DOHH2 (cell line): ENCODE results near the gene LMOD3.

ENCODE experiments used
- H3F3A ChIP-seq: fragments of 200-600 bp; sonication (generic), shearing (Covaris generic); 2 replicates; pipeline ENCODE4 v1.6.0; 2016; ENCODE audit warnings: antibody characterized with exemption, mild to moderate bottlenecking; ENCODE audit not compliant: control insufficient read depth, insufficient read depth
- H3K27ac ChIP-seq: fragments of 200-600 bp; sonication (generic); 2 replicates; pipeline ENCODE4 v1.5.1; 2014; ENCODE audit warnings: low read depth, mild to moderate bottlenecking, low read length, moderate library complexity
- H3K27me3 ChIP-seq: fragments of 200-600 bp; sonication (generic); 2 replicates; pipeline ENCODE4 v1.6.1; 2014; ENCODE audit warnings: mild to moderate bottlenecking, low read length, mixed read lengths; ENCODE audit not compliant: control insufficient read depth
- H3K36me3 ChIP-seq: fragments of 200-600 bp; sonication (generic); 2 replicates; pipeline ENCODE4 v1.6.1; 2014; ENCODE audit warnings: mild to moderate bottlenecking, low read length, moderate library complexity, mixed read lengths; ENCODE audit not compliant: control insufficient read depth
- H3K4me1 ChIP-seq: fragments of 200-600 bp; sonication (generic); 2 replicates; pipeline ENCODE4 v1.6.1; 2014; ENCODE audit warnings: mild to moderate bottlenecking, low read length, mixed read lengths; ENCODE audit not compliant: control insufficient read depth
- H3K4me2 ChIP-seq: fragments of 200-600 bp; sonication (generic); 2 replicates; pipeline ENCODE4 v1.6.0; 2014; ENCODE audit warnings: mild to moderate bottlenecking, low read length, moderate library complexity
- H3K4me3 ChIP-seq: fragments of 200-600 bp; sonication (generic); 2 replicates; pipeline ENCODE4 v1.5.1; 2014; ENCODE audit warnings: mild to moderate bottlenecking, low read length, mixed read lengths
- H3K79me2 ChIP-seq: fragments of 200-600 bp; sonication (generic); 2 replicates; pipeline ENCODE4 v1.6.1; 2014; ENCODE audit warnings: mild to moderate bottlenecking, low read length, mixed read lengths; ENCODE audit not compliant: control insufficient read depth
- H3K9me2 ChIP-seq: fragments of 200-600 bp; sonication (generic); replicated peaks from 2 replicates; pipeline ENCODE4 v1.6.1; 2014; ENCODE audit warnings: mild to moderate bottlenecking, low read length, mixed read lengths; ENCODE audit not compliant: control insufficient read depth
- H3K9me3 ChIP-seq: fragments of 200-600 bp; sonication (generic); 2 replicates; pipeline ENCODE4 v1.6.1; 2014; ENCODE audit warnings: antibody characterized with exemption, low read length, mixed read lengths; ENCODE audit not compliant: control insufficient read depth, insufficient read depth
- H4K20me1 ChIP-seq: fragments of 200-600 bp; sonication (generic); 2 replicates; pipeline ENCODE4 v1.6.0; 2014; ENCODE audit warnings: low read depth, mild to moderate bottlenecking, antibody characterized with exemption, low read length, moderate library complexity; ENCODE audit not compliant: control insufficient read depth, insufficient read depth
- CTCF ChIP-seq: fragments of 200-600 bp; sonication (generic); IDR thresholded peaks from one replicate; pipeline ENCODE4 v1.5.1; 2014; ENCODE audit warnings: antibody characterized with exemption, mild to moderate bottlenecking, low read depth, low read length; ENCODE audit not compliant: poor library complexity, severe bottlenecking
- EZH2phosphoT487 ChIP-seq: fragments of 200-600 bp; sonication (generic); IDR thresholded peaks from 2 replicates; pipeline ENCODE4 v1.6.1; 2017; ENCODE audit warnings: borderline replicate concordance, mild to moderate bottlenecking, antibody characterized with exemption, low read length, moderate library complexity, mixed read lengths

The LMOD3 gene

GRCh38 chr3:69142090-69142489 lies 19.7 kb upstream of the LMOD3 start:
- no peak for TF ChIP-seq EZH2phosphoT487
- H3K27ac ChIP-seq: no peak overlapping the region
- peaks cover 8% of the 10 kb centered on the region for H3K27me3 ChIP-seq
- no peak overlapping the region for H3K4me3 ChIP-seq
- H3K9me2 ChIP-seq: no peaks in the 10 kb centered on the region
- no peak overlapping the region for H3K4me2 ChIP-seq
- no peaks in the 10 kb centered on the region for H3K9me3 ChIP-seq
- H4K20me1 ChIP-seq: no peaks in the 10 kb centered on the region
- H3K4me1 ChIP-seq: no peaks in the 10 kb centered on the region
- no peaks in the 10 kb centered on the region for H3K79me2 ChIP-seq
- no peaks in the 10 kb centered on the region for H3F3A ChIP-seq
- H3K36me3 ChIP-seq: no peaks in the 10 kb centered on the region

GRCh38 chr3:69141313-69141712 lies 18.9 kb upstream of the LMOD3 start:
- no peaks in the 10 kb centered on the region for H3K4me1 ChIP-seq
- H3K36me3 ChIP-seq: no peaks in the 10 kb centered on the region
- no peak for TF ChIP-seq EZH2phosphoT487
- TF ChIP-seq CTCF: no peak
- H3K9me3 ChIP-seq: no peaks in the 10 kb centered on the region
- H3K27me3 ChIP-seq: peaks cover 10% of the 10 kb centered on the region
- H3K4me3 ChIP-seq: no peak overlapping the region
- H3K27ac ChIP-seq: no peak overlapping the region
- H4K20me1 ChIP-seq: no peaks in the 10 kb centered on the region
- H3K79me2 ChIP-seq: no peaks in the 10 kb centered on the region
- H3K4me2 ChIP-seq: no peak overlapping the region
- no peaks in the 10 kb centered on the region for H3K9me2 ChIP-seq
- no peaks in the 10 kb centered on the region for H3F3A ChIP-seq

GRCh38 chr3:69137412-69137811 lies 15.0 kb upstream of the LMOD3 start:
- Histone ChIP-seq H3K4me1 (no peaks in the 10 kb centered on the region), H4K20me1 (no peaks in the 10 kb centered on the region), H3F3A (no peaks in the 10 kb centered on the region), H3K27me3 (peaks cover 8% of the 10 kb centered on the region), H3K4me3 (no peak overlapping the region), H3K9me3 (no peaks in the 10 kb centered on the region), H3K9me2 (no peaks in the 10 kb centered on the region), H3K4me2 (no peak overlapping the region), H3K27ac (no peak overlapping the region), H3K79me2 (no peaks in the 10 kb centered on the region), H3K36me3 (no peaks in the 10 kb centered on the region)
- TF ChIP-seq CTCF (no peak), EZH2phosphoT487 (no peak)

GRCh38 chr3:69137005-69137404 lies 14.6 kb upstream of the LMOD3 start:
- H3K4me1 ChIP-seq: no peaks in the 10 kb centered on the region
- no peak overlapping the region for H3K27ac ChIP-seq
- no peaks in the 10 kb centered on the region for H3K36me3 ChIP-seq
- no peaks in the 10 kb centered on the region for H3K9me2 ChIP-seq
- H3K79me2 ChIP-seq: no peaks in the 10 kb centered on the region
- H4K20me1 ChIP-seq: no peaks in the 10 kb centered on the region
- peaks cover 8% of the 10 kb centered on the region for H3K27me3 ChIP-seq
- H3K4me3 ChIP-seq: no peak overlapping the region
- no peak overlapping the region for H3K4me2 ChIP-seq
- H3F3A ChIP-seq: no peaks in the 10 kb centered on the region
- TF ChIP-seq CTCF: no peak
- no peak for TF ChIP-seq EZH2phosphoT487
- H3K9me3 ChIP-seq: no peaks in the 10 kb centered on the region
